Gastrocnemius medialis (tissue), 4 donors: ENCODE results near the gene CYSLTR2.

Source experiments
- POLR2A ChIP-seq, 2 donors: fragments of 450-650 bp; IDR thresholded peaks; one replicate each; pipeline ENCODE4 v1.6.1; 2017; ENCODE audit warnings: antibody characterized with exemption in 2 of 2, mild to moderate bottlenecking in 2 of 2, moderate library complexity in 2 of 2
- TF ChIP-seq, protein P1 (sequence below), 5 experiments: fragments of 450-650 bp in 3 of 5; fragments of 200-600 bp in 2 of 5; sonication (generic) in 2 of 5; IDR thresholded peaks in 4 of 5; conservative IDR thresholded peaks in 1 of 5; 1 replicate in 4 of 5; 2 replicates in 1 of 5; pipeline ENCODE4 v1.5.1; 2016 to 2019; ENCODE audit warnings: antibody characterized with exemption in 5 of 5, mild to moderate bottlenecking in 3 of 5, moderate library complexity in 3 of 5

DNA sequence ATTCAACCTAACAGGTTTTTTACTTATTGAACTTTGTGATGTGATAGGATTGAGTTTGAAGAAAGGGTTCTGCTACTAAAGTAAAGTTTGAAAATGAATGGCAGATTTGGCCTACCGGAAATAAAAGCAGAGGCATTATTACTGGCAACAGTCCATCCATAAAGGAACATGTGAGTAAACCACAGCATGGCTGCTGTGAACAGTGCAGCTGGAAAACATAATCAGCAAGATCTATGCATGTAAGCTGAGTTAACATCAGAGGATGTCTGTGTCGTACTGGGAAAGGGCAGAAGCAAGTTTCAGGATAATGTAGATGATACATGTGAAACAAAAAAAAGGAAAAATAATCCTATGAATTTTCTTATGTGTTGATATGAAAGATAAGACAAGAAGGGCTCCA lies 87.6 kb downstream of the CYSLTR2 start:
- TF ChIP-seq POLR2A (IDR thresholded peaks at IDR 0.05), result no peak
- TF ChIP-seq, protein P1, sequence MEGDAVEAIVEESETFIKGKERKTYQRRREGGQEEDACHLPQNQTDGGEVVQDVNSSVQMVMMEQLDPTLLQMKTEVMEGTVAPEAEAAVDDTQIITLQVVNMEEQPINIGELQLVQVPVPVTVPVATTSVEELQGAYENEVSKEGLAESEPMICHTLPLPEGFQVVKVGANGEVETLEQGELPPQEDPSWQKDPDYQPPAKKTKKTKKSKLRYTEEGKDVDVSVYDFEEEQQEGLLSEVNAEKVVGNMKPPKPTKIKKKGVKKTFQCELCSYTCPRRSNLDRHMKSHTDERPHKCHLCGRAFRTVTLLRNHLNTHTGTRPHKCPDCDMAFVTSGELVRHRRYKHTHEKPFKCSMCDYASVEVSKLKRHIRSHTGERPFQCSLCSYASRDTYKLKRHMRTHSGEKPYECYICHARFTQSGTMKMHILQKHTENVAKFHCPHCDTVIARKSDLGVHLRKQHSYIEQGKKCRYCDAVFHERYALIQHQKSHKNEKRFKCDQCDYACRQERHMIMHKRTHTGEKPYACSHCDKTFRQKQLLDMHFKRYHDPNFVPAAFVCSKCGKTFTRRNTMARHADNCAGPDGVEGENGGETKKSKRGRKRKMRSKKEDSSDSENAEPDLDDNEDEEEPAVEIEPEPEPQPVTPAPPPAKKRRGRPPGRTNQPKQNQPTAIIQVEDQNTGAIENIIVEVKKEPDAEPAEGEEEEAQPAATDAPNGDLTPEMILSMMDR (IDR thresholded peaks at IDR 0.05 in 4 of 5, conservative IDR thresholded peaks at IDR 0.05 in 1 of 5), result no peak
